Measurements from ENCODE around the gene HTR1A. TPM values are rescaled to one million over a fixed set of nuclear protein-coding genes. Genes with fewer than 3 reads are reported as not detected.

HTR1A gene
- total and polyA plus RNA-seq, 4 donors: not detected

DNA sequence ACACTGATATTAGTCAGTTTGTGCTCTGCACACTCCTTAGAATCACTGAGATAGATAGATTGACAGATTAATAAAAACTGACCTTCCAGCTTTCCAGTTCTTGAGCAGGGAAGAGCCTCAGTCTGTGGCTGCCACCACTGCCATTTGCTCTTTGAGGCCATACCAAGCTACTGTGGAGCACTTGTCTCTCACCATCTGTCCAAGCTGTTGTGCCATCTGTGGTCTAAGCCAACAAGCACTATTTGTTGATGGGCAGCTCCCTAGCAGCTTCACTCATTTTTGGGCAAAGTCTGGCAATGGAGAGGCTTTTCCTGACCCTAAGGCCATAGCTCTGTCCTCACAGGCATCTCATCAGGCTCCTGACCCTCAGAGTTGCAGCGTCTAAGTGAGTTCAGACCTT is 30.4 kb downstream of the HTR1A start:
- DNase-seq (ENCODE audit: low spot score): no peak
- no peak overlapping the region for H3K27ac ChIP-seq (ENCODE audit: low read depth in 1 of 2, low read length in 2 of 2)
- H3K4me3 ChIP-seq (ENCODE audit: low read depth in 1 of 3, low read length in 3 of 3): no peak overlapping the region
- TF ChIP-seq, protein P1, sequence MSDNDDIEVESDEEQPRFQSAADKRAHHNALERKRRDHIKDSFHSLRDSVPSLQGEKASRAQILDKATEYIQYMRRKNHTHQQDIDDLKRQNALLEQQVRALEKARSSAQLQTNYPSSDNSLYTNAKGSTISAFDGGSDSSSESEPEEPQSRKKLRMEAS (IDR thresholded peaks at IDR 0.05): no peak
- TF ChIP-seq, protein P2, sequence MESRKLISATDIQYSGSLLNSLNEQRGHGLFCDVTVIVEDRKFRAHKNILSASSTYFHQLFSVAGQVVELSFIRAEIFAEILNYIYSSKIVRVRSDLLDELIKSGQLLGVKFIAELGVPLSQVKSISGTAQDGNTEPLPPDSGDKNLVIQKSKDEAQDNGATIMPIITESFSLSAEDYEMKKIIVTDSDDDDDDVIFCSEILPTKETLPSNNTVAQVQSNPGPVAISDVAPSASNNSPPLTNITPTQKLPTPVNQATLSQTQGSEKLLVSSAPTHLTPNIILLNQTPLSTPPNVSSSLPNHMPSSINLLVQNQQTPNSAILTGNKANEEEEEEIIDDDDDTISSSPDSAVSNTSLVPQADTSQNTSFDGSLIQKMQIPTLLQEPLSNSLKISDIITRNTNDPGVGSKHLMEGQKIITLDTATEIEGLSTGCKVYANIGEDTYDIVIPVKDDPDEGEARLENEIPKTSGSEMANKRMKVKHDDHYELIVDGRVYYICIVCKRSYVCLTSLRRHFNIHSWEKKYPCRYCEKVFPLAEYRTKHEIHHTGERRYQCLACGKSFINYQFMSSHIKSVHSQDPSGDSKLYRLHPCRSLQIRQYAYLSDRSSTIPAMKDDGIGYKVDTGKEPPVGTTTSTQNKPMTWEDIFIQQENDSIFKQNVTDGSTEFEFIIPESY (IDR thresholded peaks at IDR 0.05): no peak
- TF ChIP-seq RXRA (IDR thresholded peaks at IDR 0.05) (no peak), FOXA1 (IDR thresholded peaks at IDR 0.05) (no peak), RAD21 (IDR thresholded peaks at IDR 0.05) (no peak), YY1 (IDR thresholded peaks at IDR 0.05) (no peak), SP1 (IDR thresholded peaks at IDR 0.05) (no peak), NR2F2 (IDR thresholded peaks at IDR 0.05) (no peak), JUND (IDR thresholded peaks at IDR 0.05) (no peak), GABPA (IDR thresholded peaks at IDR 0.05 in 1 of 2, conservative IDR thresholded peaks at IDR 0.05 in 1 of 2) (no peak), TAF1 (conservative IDR thresholded peaks at IDR 0.05) (no peak), EGR1 (IDR thresholded peaks at IDR 0.05; ENCODE audit: low read depth in 2 of 2) (no peak), FOXA2 (IDR thresholded peaks at IDR 0.05) (no peak), HNF4A (conservative IDR thresholded peaks at IDR 0.05) (no peak), HNF4G (IDR thresholded peaks at IDR 0.05) (no peak)
- TF ChIP-seq, protein P3, sequence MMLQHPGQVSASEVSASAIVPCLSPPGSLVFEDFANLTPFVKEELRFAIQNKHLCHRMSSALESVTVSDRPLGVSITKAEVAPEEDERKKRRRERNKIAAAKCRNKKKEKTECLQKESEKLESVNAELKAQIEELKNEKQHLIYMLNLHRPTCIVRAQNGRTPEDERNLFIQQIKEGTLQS (IDR thresholded peaks at IDR 0.05): no peak
- TF ChIP-seq, protein P4, sequence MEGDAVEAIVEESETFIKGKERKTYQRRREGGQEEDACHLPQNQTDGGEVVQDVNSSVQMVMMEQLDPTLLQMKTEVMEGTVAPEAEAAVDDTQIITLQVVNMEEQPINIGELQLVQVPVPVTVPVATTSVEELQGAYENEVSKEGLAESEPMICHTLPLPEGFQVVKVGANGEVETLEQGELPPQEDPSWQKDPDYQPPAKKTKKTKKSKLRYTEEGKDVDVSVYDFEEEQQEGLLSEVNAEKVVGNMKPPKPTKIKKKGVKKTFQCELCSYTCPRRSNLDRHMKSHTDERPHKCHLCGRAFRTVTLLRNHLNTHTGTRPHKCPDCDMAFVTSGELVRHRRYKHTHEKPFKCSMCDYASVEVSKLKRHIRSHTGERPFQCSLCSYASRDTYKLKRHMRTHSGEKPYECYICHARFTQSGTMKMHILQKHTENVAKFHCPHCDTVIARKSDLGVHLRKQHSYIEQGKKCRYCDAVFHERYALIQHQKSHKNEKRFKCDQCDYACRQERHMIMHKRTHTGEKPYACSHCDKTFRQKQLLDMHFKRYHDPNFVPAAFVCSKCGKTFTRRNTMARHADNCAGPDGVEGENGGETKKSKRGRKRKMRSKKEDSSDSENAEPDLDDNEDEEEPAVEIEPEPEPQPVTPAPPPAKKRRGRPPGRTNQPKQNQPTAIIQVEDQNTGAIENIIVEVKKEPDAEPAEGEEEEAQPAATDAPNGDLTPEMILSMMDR (IDR thresholded peaks at IDR 0.05; ENCODE audit: low read depth, low read length, missing input control): no peak
- TF ChIP-seq, protein P5, sequence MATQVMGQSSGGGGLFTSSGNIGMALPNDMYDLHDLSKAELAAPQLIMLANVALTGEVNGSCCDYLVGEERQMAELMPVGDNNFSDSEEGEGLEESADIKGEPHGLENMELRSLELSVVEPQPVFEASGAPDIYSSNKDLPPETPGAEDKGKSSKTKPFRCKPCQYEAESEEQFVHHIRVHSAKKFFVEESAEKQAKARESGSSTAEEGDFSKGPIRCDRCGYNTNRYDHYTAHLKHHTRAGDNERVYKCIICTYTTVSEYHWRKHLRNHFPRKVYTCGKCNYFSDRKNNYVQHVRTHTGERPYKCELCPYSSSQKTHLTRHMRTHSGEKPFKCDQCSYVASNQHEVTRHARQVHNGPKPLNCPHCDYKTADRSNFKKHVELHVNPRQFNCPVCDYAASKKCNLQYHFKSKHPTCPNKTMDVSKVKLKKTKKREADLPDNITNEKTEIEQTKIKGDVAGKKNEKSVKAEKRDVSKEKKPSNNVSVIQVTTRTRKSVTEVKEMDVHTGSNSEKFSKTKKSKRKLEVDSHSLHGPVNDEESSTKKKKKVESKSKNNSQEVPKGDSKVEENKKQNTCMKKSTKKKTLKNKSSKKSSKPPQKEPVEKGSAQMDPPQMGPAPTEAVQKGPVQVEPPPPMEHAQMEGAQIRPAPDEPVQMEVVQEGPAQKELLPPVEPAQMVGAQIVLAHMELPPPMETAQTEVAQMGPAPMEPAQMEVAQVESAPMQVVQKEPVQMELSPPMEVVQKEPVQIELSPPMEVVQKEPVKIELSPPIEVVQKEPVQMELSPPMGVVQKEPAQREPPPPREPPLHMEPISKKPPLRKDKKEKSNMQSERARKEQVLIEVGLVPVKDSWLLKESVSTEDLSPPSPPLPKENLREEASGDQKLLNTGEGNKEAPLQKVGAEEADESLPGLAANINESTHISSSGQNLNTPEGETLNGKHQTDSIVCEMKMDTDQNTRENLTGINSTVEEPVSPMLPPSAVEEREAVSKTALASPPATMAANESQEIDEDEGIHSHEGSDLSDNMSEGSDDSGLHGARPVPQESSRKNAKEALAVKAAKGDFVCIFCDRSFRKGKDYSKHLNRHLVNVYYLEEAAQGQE (IDR thresholded peaks at IDR 0.05): no peak
- no peaks in the 10 kb centered on the region for H3K36me3 ChIP-seq (ENCODE audit: control insufficient read depth in 4 of 4, insufficient read depth in 3 of 4, low read depth in 1 of 4, low read length in 3 of 4)
- H3K4me1 ChIP-seq (ENCODE audit: control insufficient read depth in 4 of 4, insufficient read depth in 4 of 4, low read length in 3 of 4): no peaks in the 10 kb centered on the region
- H3K27me3 ChIP-seq (ENCODE audit: control insufficient read depth in 4 of 4, insufficient read depth in 4 of 4, low read length in 3 of 4): no peaks in the 10 kb centered on the region
- H3K9ac ChIP-seq (ENCODE audit: low read depth in 1 of 2, low read length in 2 of 2): no peak overlapping the region
- H3K9me3 ChIP-seq (ENCODE audit: control insufficient read depth in 4 of 4, low read length in 3 of 4): no peaks in the 10 kb centered on the region
- 56% methylated on average over 1 of the region's 1 CpG for WGBS
